GM12865 (cell line): ENCODE data around the gene FRK.

Experiments
- DNase-seq: peaks from one replicate; pipeline ENCODE4 v3.0.0; 2010; ENCODE audit warnings: low read depth
- H3K4me3 ChIP-seq: 2 replicates; pipeline ENCODE4 v1.5.1; 2011; ENCODE audit warnings: mild to moderate bottlenecking, low read depth, low read length, control low read depth
- CTCF ChIP-seq: IDR thresholded peaks from 2 replicates; pipeline ENCODE4 v1.5.1; 2011; ENCODE audit warnings: low read length, control low read depth, low read depth, inconsistent platforms; ENCODE audit not compliant: insufficient read depth; ENCODE audit errors: missing control alignments

The FRK gene

GRCh38 chr6:116074732-116075390, 14.2 kb upstream of the FRK start:
- DNase-seq, result no peak
- no peak overlapping the region for H3K4me3 ChIP-seq
- no peak for TF ChIP-seq CTCF

- TF ChIP-seq CTCF, result no peak
- no peak overlapping the region for H3K4me3 ChIP-seq
- no peak for DNase-seq
Observed at GRCh38 chr6:116073765-116074440, 13.2 kb upstream of the FRK start.

- DNase-seq, result no peak
- H3K4me3 ChIP-seq, result no peak overlapping the region
- no peak for TF ChIP-seq CTCF
Observed at GRCh38 chr6:116072368-116072767, 11.7 kb upstream of the FRK start.

- no peak for TF ChIP-seq CTCF
- no peak for DNase-seq
- no peak overlapping the region for H3K4me3 ChIP-seq
Observed at GRCh38 chr6:116070616-116071389, 10.1 kb upstream of the FRK start.

- DNase-seq, result no peak
- TF ChIP-seq CTCF, result no peak
- no peak overlapping the region for H3K4me3 ChIP-seq
Observed at GRCh38 chr6:116070101-116070500, 9.4 kb upstream of the FRK start.

- H3K4me3 ChIP-seq, result no peak overlapping the region
- no peak for DNase-seq
- no peak for TF ChIP-seq CTCF
Observed at GRCh38 chr6:116066789-116067188, 6.1 kb upstream of the FRK start.
